Measurements from ENCODE around the gene RPA1.
"Not testable (repeated sequence)": the region's sequence is repeated elsewhere in the genome, so short reads cannot be mapped to it uniquely, and the experiment has no call there.

RPA1 gene

GRCh38 chr17:1820528-1821252 lies 9.1 kb upstream of the RPA1 start:
- DNase-seq = no peak

- no peak for DNase-seq
Observed at GRCh38 chr17:1829216-1829591, 601 bp upstream of the RPA1 start.

GRCh38 chr17:1830288-1830687 lies 483 bp downstream of the RPA1 start:
- DNase-seq = no peak

- DNase-seq = no peak
Observed at GRCh38 chr17:1834380-1835149, 4.8 kb downstream of the RPA1 start.

GRCh38 chr17:1839516-1839915 lies 9.7 kb downstream of the RPA1 start:
- DNase-seq = no peak

- no peak for DNase-seq
Observed at GRCh38 chr17:1843947-1844346, 14.1 kb downstream of the RPA1 start.

GRCh38 chr17:1847191-1847590 lies 17.4 kb downstream of the RPA1 start:
- DNase-seq = no peak

GRCh38 chr17:1852327-1852726 lies 22.5 kb downstream of the RPA1 start:
- DNase-seq = no peak

- DNase-seq = no peak
Observed at GRCh38 chr17:1853698-1854097, 23.9 kb downstream of the RPA1 start.

- DNase-seq = not testable (repeated sequence)
Observed at GRCh38 chr17:1856462-1856861, 26.7 kb downstream of the RPA1 start.

- no peak for DNase-seq
Observed at GRCh38 chr17:1860978-1861377, 31.2 kb downstream of the RPA1 start.

- no peak for DNase-seq
Observed at GRCh38 chr17:1861391-1862010, 31.7 kb downstream of the RPA1 start.

- DNase-seq = peak; percentile 40
Observed at GRCh38 chr17:1865252-1866037, 35.6 kb downstream of the RPA1 start.

- no peak for DNase-seq
Observed at GRCh38 chr17:1867307-1867706, 37.5 kb downstream of the RPA1 start.

GRCh38 chr17:1868090-1868489 lies 38.3 kb downstream of the RPA1 start:
- no peak for DNase-seq

GRCh38 chr17:1870592-1870991 lies 40.8 kb downstream of the RPA1 start:
- DNase-seq = no peak

- DNase-seq = no peak
Observed at GRCh38 chr17:1871756-1872155, 42.0 kb downstream of the RPA1 start.

GRCh38 chr17:1872254-1872653 lies 42.4 kb downstream of the RPA1 start:
- no peak for DNase-seq

GRCh38 chr17:1872976-1873375 lies 43.2 kb downstream of the RPA1 start:
- no peak for DNase-seq

GRCh38 chr17:1873418-1873817 lies 43.6 kb downstream of the RPA1 start:
- no peak for DNase-seq

- no peak for DNase-seq
Observed at GRCh38 chr17:1875597-1875996, 45.8 kb downstream of the RPA1 start.

GRCh38 chr17:1878419-1879121 lies 48.8 kb downstream of the RPA1 start:
- DNase-seq = no peak
